Endothelial cell of umbilical vein (primary cell): ENCODE results near the gene RAMP2. TPM values are rescaled to one million over a fixed set of nuclear protein-coding genes. Genes with fewer than 3 reads are reported as not detected.
"Not testable (repeated sequence)": the region's sequence is repeated elsewhere in the genome, so short reads cannot be mapped to it uniquely, and the experiment has no call there.

Experiments used
- BruUV-seq: library from RNA; stranded (reverse); fragments of 400-500 nt; replicated peaks from 2 replicates; lab custom pipeline; 2021; lab: Mats Ljungman, UMichigan
- CTCF ChIA-PET: fragments of 300-600, 350-600 bp; sonication (Branson Sonifier 250); formaldehyde crosslinking; loops from one replicate; lab custom pipeline; 2021; ENCODE audit warnings: antibody characterized with exemption, inconsistent platforms; lab: Charles Lee
- POLR2A ChIA-PET: fragments of 300-600, 350-600 bp; sonication (Branson Sonifier 250); formaldehyde crosslinking; loops from one replicate; lab custom pipeline; 2021; ENCODE audit warnings: antibody characterized with exemption, inconsistent platforms; lab: Charles Lee
- DNase-seq: peaks from one replicate; pipeline ENCODE4 v3.0.0-alpha.2; 2011; ENCODE audit warnings: low read depth, low spot score
- FAIRE-seq: peaks from 2 replicates; lab custom pipeline; 2011; peaks lifted over from hg19 to GRCh38; lab: Jason Lieb, UNC
- H2AFZ ChIP-seq: 2 replicates; pipeline ENCODE4 v1.6.0; 2012; ENCODE audit warnings: low read depth, low read length, control low read depth, inconsistent platforms
- H3K27ac ChIP-seq: 2 replicates; pipeline ENCODE4 v1.5.1; 2011; ENCODE audit warnings: low read depth, mild to moderate bottlenecking, control low read depth, low read length, moderate library complexity; ENCODE audit not compliant: insufficient read depth
- H3K27me3 ChIP-seq, 2 experiments: 2 replicates each; pipeline versions ENCODE4 v1.6.0 to v1.6.1; 2011; ENCODE audit warnings: low read length in 2 of 2, mixed read lengths in 1 of 2; ENCODE audit not compliant: control insufficient read depth in 2 of 2, insufficient read depth in 2 of 2
- H3K36me3 ChIP-seq, 2 experiments: 2 replicates in 1 of 2; 3 replicates in 1 of 2; pipeline ENCODE4 v1.5.1; 2011; ENCODE audit warnings: low read length in 2 of 2, mild to moderate bottlenecking in 1 of 2, moderate library complexity in 1 of 2; ENCODE audit not compliant: control insufficient read depth in 2 of 2, insufficient read depth in 2 of 2; ENCODE audit errors: extremely low read depth in 1 of 2
- H3K4me1 ChIP-seq: 3 replicates; pipeline ENCODE4 v1.5.1; 2011; ENCODE audit warnings: mild to moderate bottlenecking, low read length; ENCODE audit not compliant: control insufficient read depth, insufficient read depth; ENCODE audit errors: extremely low read depth
- H3K4me2 ChIP-seq: 2 replicates; pipeline ENCODE4 v1.6.1; 2011; ENCODE audit warnings: low read length, control low read depth, mixed read lengths; ENCODE audit not compliant: insufficient read depth
- H3K4me3 ChIP-seq, 3 experiments: fragments of 200-600 bp in 1 of 3; sonication (generic), shearing (Covaris generic) in 1 of 3; replicated peaks in 1 of 3; 2 replicates each; pipeline ENCODE4 v1.5.1; 2011 to 2016; ENCODE audit warnings: control low read depth in 3 of 3, low read length in 3 of 3, mild to moderate bottlenecking in 2 of 3, inconsistent platforms in 1 of 3, low read depth in 1 of 3, moderate library complexity in 1 of 3; ENCODE audit not compliant: insufficient read depth in 1 of 3
- H3K79me2 ChIP-seq: 2 replicates; pipeline ENCODE4 v1.6.0; 2012; ENCODE audit warnings: low read length, inconsistent platforms; ENCODE audit not compliant: control insufficient read depth, insufficient read depth
- H3K9ac ChIP-seq: replicated peaks from 2 replicates; pipeline ENCODE3; 2011; ENCODE audit warnings: low read length, control low read depth; ENCODE audit not compliant: insufficient read depth; ENCODE audit errors: extremely low read depth
- H3K9me1 ChIP-seq: replicated peaks from 3 replicates; pipeline ENCODE4 v1.6.0; 2011; ENCODE audit warnings: mild to moderate bottlenecking, low read length; ENCODE audit not compliant: control insufficient read depth, insufficient read depth; ENCODE audit errors: extremely low read depth
- H3K9me3 ChIP-seq: replicated peaks from 2 replicates; pipeline ENCODE4 v1.5.1; 2012; ENCODE audit warnings: low read length, inconsistent platforms; ENCODE audit not compliant: control insufficient read depth, insufficient read depth
- H4K20me1 ChIP-seq: replicated peaks from 2 replicates; pipeline ENCODE3; 2011; ENCODE audit warnings: mild to moderate bottlenecking, low read length; ENCODE audit not compliant: control insufficient read depth, insufficient read depth; ENCODE audit errors: extremely low read depth
- CTCF ChIP-seq, 2 donors: IDR thresholded peaks; 1 replicate in 1 of 2; 2 replicates in 1 of 2; pipeline ENCODE4 v1.5.1; 2011; ENCODE audit warnings: low read length in 2 of 2, mild to moderate bottlenecking in 2 of 2, moderate library complexity in 2 of 2, control low read depth in 1 of 2, inconsistent platforms in 1 of 2, low read depth in 1 of 2; ENCODE audit not compliant: insufficient read depth in 1 of 2; ENCODE audit errors: extremely low read depth in 1 of 2
- EZH2 ChIP-seq: IDR thresholded peaks from 2 replicates; pipeline ENCODE4 v1.6.1; 2012; ENCODE audit warnings: borderline replicate concordance, low read depth, mild to moderate bottlenecking, moderate library complexity, low read length, inconsistent platforms; ENCODE audit not compliant: severe bottlenecking
- FOS ChIP-seq: IDR thresholded peaks from 2 replicates; pipeline ENCODE4 v1.6.1; 2011; ENCODE audit warnings: mild to moderate bottlenecking, low read length, moderate library complexity, borderline replicate concordance; ENCODE audit not compliant: insufficient read depth
- GATA2 ChIP-seq: IDR thresholded peaks from 2 replicates; pipeline ENCODE4 v1.7.0; 2011; ENCODE audit warnings: low read depth, mild to moderate bottlenecking, moderate library complexity, mixed read lengths, low read length; ENCODE audit not compliant: insufficient read length, insufficient read depth
- JUN ChIP-seq: IDR thresholded peaks from 2 replicates; pipeline ENCODE4 v1.6.1; 2011; ENCODE audit warnings: borderline replicate concordance, low read depth; ENCODE audit not compliant: insufficient read length, insufficient read depth
- MAX ChIP-seq: IDR thresholded peaks from 2 replicates; pipeline ENCODE4 v1.6.1; 2011; ENCODE audit not compliant: insufficient read depth, insufficient read length
- MYC ChIP-seq: IDR thresholded peaks from one replicate; pipeline ENCODE4 v1.6.1; 2011; ENCODE audit warnings: mild to moderate bottlenecking, low read depth, low read length
- POLR2A ChIP-seq: IDR thresholded peaks from 2 replicates; pipeline ENCODE4 v1.6.1; 2012; ENCODE audit warnings: low read depth, mild to moderate bottlenecking, control low read depth, low read length
- POLR2AphosphoS5 ChIP-seq: IDR thresholded peaks from 2 replicates; pipeline ENCODE4 v1.6.1; 2012; ENCODE audit warnings: low read depth, mild to moderate bottlenecking, control low read depth, low read length, moderate library complexity; ENCODE audit not compliant: insufficient read depth
- dilution Hi-C: fragments of 300-500 bp; cut with MboI; formaldehyde crosslinking; loops from one replicate; pipeline ENCODE4 v1.15.0; 2019; ENCODE audit warnings: low sequenced_read_pairs; ENCODE audit not compliant: extremely low pct_ligation_motif_present
- intact Hi-C: fragments of 100-400 bp; cut with micrococcal nuclease; formaldehyde crosslinking; loops from one replicate; pipeline ENCODE4 v1.10.0; 2022
- polyA plus RNA-seq, 4 experiments: library from polyadenylated mRNA; depleted of rRNA in 3 of 4; stranded (reverse) in 3 of 4; unstranded in 1 of 4; fragments of >200 nt; gene quantifications; 2 replicates each; pipeline versions ENCODE4 v1.2.1 to v1.2.3, GENCODE V29; 2011 to 2012; ENCODE audit warnings: missing spikeins in 1 of 4
- total RNA-seq: library from RNA; stranded (reverse); gene quantifications from 2 replicates; pipeline ENCODE4 v1.2.3, GENCODE V29; 2021

RAMP2 gene
- total and polyA plus RNA-seq, 2 donors (not counting 3 experiments of a cell fraction or from before 2014, with no cell fraction given) = 106 to 192 TPM

- H3K9ac ChIP-seq = no peak overlapping the region
- intact Hi-C loops = loop anchor here (5.0 kb wide), 1 partner anchor 82 kb away; the partner anchor contains the start of gene BECN1
Observed at GRCh38 chr17:42740699-42741098, 20.3 kb upstream of the RAMP2 start.

GRCh38 chr17:42742916-42743315, 18.1 kb upstream of the RAMP2 start:
- H2AFZ ChIP-seq, dilution Hi-C loops, H3K4me3 ChIP-seq, POLR2A ChIA-PET, H3K79me2 ChIP-seq, H3K27ac ChIP-seq, FAIRE-seq, H3K9ac ChIP-seq, H3K27me3 ChIP-seq, DNase-seq, H3K4me1 ChIP-seq, H3K9me1 ChIP-seq, H3K36me3 ChIP-seq, H4K20me1 ChIP-seq, H3K9me3 ChIP-seq, H3K4me2 ChIP-seq, BruUV-seq: not testable (repeated sequence)
- CTCF ChIA-PET = interaction anchor here (1.1 to 4.2 kb wide), 4 partner anchors 20 to 100 kb away, joined by 3 to 30 read pairs (median 4); partner anchors contain the start of gene BECN1
- intact Hi-C loops = loop anchor here (5.0 kb wide), 1 partner anchor 79 kb away; the partner anchor contains the start of gene BECN1

More at GRCh38 chr17:42740699-42741098, 20.3 kb upstream of the RAMP2 start:
- BruUV-seq = no TSS peak
- FAIRE-seq = no peak
- Histone ChIP-seq H3K27me3 (no peaks in the 10 kb centered on the region), H3K9me1 (no peaks in the 10 kb centered on the region), H4K20me1 (no peaks in the 10 kb centered on the region), H3K36me3 (no peaks in the 10 kb centered on the region), H3K4me1 (peaks cover 10% of the 10 kb centered on the region), H3K27ac (no peak overlapping the region), H3K79me2 (peaks cover 3% of the 10 kb centered on the region), H3K4me2 (no peak overlapping the region), H3K4me3 (no peak overlapping the region), H3K9me3 (no peaks in the 10 kb centered on the region), H2AFZ (no peak overlapping the region)
- dilution Hi-C loops = no loop called here
- no peak for TF ChIP-seq CTCF (IDR thresholded peaks at IDR 0.05; ENCODE audit: extremely low read depth in 1 of 2, insufficient read depth in 1 of 2, low read depth in 1 of 2, low read length in 2 of 2)
- no peak for TF ChIP-seq EZH2
- no peak for TF ChIP-seq JUN
- no peak for TF ChIP-seq GATA2
- TF ChIP-seq POLR2AphosphoS5 = no peak
- TF ChIP-seq POLR2A = no peak
- TF ChIP-seq MYC = no peak
- no peak for TF ChIP-seq MAX
- TF ChIP-seq FOS = no peak
- no peak for DNase-seq
- ChIA-PET CTCF (interaction anchor here (0.7 to 4.2 kb wide), 2 partner anchors 22 to 117 kb away, joined by 3 to 30 read pairs; no protein-coding TSS in a partner anchor), POLR2A (no interaction called here)
